ENCODE data around the gene PVALEF. TPM values are rescaled to one million over a fixed set of nuclear protein-coding genes. Genes with fewer than 3 reads are reported as not detected.

PVALEF gene
- total and polyA plus RNA-seq, 7 donors, result not detected

DNA sequence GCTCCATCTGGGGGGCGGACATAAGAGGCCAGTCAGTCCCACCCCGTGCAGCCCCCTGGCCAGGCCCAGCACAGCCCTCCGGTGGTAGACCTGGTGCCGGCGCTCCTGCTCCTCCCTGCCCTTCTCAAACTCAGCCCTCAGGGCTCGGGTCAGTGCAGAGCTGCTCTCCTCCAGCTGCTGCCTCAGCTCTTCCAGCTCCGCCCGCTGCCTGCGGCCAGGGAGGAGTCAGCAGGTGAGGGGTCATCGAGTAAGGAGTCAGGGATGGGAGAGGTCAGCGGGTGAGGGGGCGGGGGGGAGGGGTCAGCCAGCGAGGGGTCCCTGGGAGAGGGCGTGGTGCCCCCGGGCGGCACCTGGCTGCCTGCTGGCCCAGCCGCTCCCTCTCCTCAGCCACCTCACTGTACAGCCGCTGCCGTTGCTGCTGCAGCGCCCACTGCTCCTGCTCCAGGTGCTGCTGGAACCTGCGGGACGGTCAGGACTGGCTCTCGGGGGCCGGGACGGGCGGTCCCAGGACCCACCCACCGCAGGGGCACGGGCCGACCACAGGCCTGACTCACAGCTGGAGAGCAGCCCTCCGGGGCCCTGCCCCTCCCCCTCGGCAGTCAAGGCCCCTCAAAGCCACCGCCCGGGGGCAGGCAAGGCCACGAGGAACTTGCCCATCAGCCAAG is 27.2 kb downstream of the PVALEF start:
- no peak overlapping the region for H3K27ac ChIP-seq
- DNase-seq (no peak), ATAC-seq (no peak)
- H3K36me3 ChIP-seq (ENCODE audit: insufficient read depth in 1 of 2, low read depth in 1 of 2), result peaks cover 0 to 9% of the 10 kb centered on the region in 2 donors
- H3K27me3 ChIP-seq (ENCODE audit: insufficient read depth in 3 of 3, low read length in 2 of 3), result no peaks in the 10 kb centered on the region
- 81 to 90% (median 89%) methylated on average over 30 to 34 of the region's 34 CpGs for WGBS, 3 donors
- H3K9me3 ChIP-seq, result no peaks in the 10 kb centered on the region
- H3K4me1 ChIP-seq, result no peaks in the 10 kb centered on the region
- H3K4me3 ChIP-seq, result no peak overlapping the region
- intact Hi-C loops (cut with DNase I), result no loop called here
- TF ChIP-seq, protein P1, sequence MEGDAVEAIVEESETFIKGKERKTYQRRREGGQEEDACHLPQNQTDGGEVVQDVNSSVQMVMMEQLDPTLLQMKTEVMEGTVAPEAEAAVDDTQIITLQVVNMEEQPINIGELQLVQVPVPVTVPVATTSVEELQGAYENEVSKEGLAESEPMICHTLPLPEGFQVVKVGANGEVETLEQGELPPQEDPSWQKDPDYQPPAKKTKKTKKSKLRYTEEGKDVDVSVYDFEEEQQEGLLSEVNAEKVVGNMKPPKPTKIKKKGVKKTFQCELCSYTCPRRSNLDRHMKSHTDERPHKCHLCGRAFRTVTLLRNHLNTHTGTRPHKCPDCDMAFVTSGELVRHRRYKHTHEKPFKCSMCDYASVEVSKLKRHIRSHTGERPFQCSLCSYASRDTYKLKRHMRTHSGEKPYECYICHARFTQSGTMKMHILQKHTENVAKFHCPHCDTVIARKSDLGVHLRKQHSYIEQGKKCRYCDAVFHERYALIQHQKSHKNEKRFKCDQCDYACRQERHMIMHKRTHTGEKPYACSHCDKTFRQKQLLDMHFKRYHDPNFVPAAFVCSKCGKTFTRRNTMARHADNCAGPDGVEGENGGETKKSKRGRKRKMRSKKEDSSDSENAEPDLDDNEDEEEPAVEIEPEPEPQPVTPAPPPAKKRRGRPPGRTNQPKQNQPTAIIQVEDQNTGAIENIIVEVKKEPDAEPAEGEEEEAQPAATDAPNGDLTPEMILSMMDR (IDR thresholded peaks at IDR 0.05), result no peak

DNA sequence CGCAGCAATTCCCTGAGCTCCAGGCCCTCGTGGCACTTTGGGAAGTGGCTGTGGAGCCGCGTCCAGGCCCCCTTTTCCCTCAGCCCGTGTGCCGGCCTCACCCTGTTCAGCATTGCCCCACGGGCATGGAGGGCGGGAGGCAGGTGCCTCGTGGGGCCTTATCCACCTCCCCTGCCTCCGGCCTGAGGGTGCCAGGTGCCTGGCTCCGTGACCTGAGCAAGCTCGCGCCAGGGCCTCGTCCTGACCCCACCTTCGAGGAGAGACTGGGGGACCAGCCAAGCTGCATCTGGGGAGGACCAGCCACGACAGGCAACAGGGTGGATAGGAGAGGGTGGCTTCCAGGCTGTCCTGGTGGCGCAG is 27.7 kb downstream of the PVALEF start:
- Histone ChIP-seq H3K9me3 (no peaks in the 10 kb centered on the region), H3K27ac (no peak overlapping the region), H3K27me3 (ENCODE audit: insufficient read depth in 3 of 3, low read length in 2 of 3) (no peaks in the 10 kb centered on the region), H3K4me3 (no peak overlapping the region), H3K4me1 (no peaks in the 10 kb centered on the region), H3K36me3 (ENCODE audit: insufficient read depth in 1 of 2, low read depth in 1 of 2) (peaks cover 0 to 9% of the 10 kb centered on the region in 2 donors)
- ATAC-seq (no peak), DNase-seq (no peak)
- WGBS, 3 donors, result 88 to 91% (median 90%) methylated on average over 17 of the region's 17 CpGs
- intact Hi-C loops (cut with DNase I), result no loop called here
- TF ChIP-seq, protein P1 (IDR thresholded peaks at IDR 0.05), result no peak

DNA sequence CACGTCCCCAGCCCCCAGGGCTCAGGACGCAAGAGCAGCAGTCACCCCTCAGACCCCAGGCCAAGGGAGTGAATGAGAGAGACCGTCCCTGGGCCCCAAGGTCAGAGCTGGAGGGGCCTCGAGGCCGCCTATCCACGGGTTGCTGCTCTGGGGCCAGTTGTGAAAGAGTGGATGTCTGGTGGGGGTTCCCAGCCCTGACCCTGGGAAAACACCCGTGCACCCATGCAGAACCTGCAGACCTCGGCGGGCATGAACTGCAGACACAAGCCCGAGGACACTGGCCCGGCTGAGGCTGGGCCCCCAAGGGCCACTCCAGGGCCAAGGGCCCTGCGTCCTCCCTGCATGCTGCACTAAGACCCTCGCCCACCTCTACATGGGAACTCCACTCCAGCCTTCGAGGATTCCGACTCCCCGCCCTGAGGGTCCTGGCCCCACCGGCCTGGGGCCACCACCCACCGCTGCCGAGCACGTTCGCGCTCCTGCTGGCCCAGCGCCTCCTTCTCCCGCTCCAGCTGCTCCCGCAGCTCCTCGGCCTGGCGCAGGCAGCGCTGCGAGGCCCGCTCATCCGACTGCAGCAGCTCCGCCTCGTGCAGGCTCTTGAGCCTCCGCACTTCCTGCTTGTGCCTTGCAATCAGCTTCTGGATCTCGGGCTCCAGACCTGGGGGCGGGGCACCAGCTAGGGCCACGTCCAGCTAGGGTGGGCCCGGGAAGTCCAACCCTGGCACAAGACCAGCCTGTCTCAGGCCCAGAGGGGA is 28.3 kb downstream of the PVALEF start:
- no peak overlapping the region for H3K27ac ChIP-seq
- no peaks in the 10 kb centered on the region for H3K9me3 ChIP-seq
- ATAC-seq (no peak), DNase-seq (no peak)
- WGBS, 3 donors, result 80 to 91% (median 87%) methylated on average over 32 to 38 of the region's 38 CpGs
- peaks cover 0 to 9% of the 10 kb centered on the region in 2 donors for H3K36me3 ChIP-seq (ENCODE audit: insufficient read depth in 1 of 2, low read depth in 1 of 2)
- no peak overlapping the region for H3K4me3 ChIP-seq
- intact Hi-C loops (cut with DNase I), result no loop called here
- H3K27me3 ChIP-seq (ENCODE audit: insufficient read depth in 3 of 3, low read length in 2 of 3), result no peaks in the 10 kb centered on the region
- no peaks in the 10 kb centered on the region for H3K4me1 ChIP-seq
- TF ChIP-seq, protein P1 (IDR thresholded peaks at IDR 0.05), result no peak

DNA sequence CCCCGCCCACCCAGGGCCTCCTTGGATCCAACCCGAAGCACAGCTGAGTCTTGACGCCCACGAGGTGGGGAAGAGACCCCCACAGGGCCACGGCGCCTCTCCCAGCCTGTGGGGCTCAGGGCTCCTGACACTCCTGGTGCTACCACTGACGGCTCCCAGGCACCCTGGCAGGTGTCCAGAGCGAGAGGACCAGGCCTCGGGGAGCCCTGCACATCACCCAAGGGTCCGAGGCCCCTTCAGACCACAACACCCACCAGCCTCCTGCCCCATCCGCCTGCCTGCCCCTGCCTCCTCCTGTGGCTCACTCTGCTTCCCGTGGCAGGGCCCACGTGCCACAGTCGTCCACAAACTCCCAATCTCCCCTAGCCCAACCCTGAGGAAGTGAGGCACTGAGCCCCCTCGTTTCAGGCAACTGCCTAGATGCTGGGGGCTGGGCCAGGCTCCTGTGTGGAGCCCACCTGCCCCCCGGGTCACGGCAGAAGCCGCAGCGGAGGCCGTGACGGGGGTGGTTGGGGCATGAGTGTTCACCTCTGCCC is 29.0 kb downstream of the PVALEF start:
- Histone ChIP-seq H3K4me1 (no peaks in the 10 kb centered on the region), H3K9me3 (no peaks in the 10 kb centered on the region), H3K27ac (no peak overlapping the region), H3K36me3 (ENCODE audit: insufficient read depth in 1 of 2, low read depth in 1 of 2) (peaks cover 0 to 9% of the 10 kb centered on the region in 2 donors), H3K4me3 (no peak overlapping the region), H3K27me3 (ENCODE audit: insufficient read depth in 3 of 3, low read length in 2 of 3) (no peaks in the 10 kb centered on the region)
- WGBS, 3 donors, result 88 to 95% (median 91%) methylated on average over 21 of the region's 21 CpGs
- TF ChIP-seq, protein P1 (IDR thresholded peaks at IDR 0.05), result no peak
- DNase-seq (peak in 1 of 2 donors; percentile 56), ATAC-seq (no peak)
- intact Hi-C loops (cut with DNase I), result no loop called here
